Ascending aorta (tissue), 2 donors: ENCODE measurements around the gene TULP3. TPM values are rescaled to one million over a fixed set of nuclear protein-coding genes. Genes with fewer than 3 reads are reported as not detected.

Experiments used
- DNase-seq, 2 donors: peaks; one replicate each; pipeline ENCODE4 v3.0.0-alpha.2; 2019; ENCODE audit warnings: low spot score in 2 of 2
- H3K27ac ChIP-seq, 2 donors: fragments of 200-600 bp; sonication (generic); one replicate each; pipeline ENCODE4 v1.5.1; 2016 to 2017; ENCODE audit warnings: mild to moderate bottlenecking in 1 of 2
- H3K27me3 ChIP-seq: fragments of 200-600 bp; sonication (generic); one replicate; pipeline ENCODE4 v1.5.1; 2017
- H3K36me3 ChIP-seq, 2 donors: fragments of 200-600 bp; sonication (generic); one replicate each; pipeline ENCODE4 v1.5.1; 2016
- H3K4me1 ChIP-seq, 2 donors: fragments of 200-600 bp; sonication (generic); one replicate each; pipeline ENCODE4 v1.5.1; 2016 to 2017; ENCODE audit warnings: mild to moderate bottlenecking in 1 of 2
- H3K4me3 ChIP-seq, 2 donors: fragments of 200-600 bp; sonication (generic); one replicate each; pipeline ENCODE4 v1.5.1; 2016 to 2017; ENCODE audit warnings: mild to moderate bottlenecking in 1 of 2
- H3K9me3 ChIP-seq, 2 donors: fragments of 200-600 bp; sonication (generic); one replicate each; pipeline ENCODE4 v1.5.1; 2016
- CTCF ChIP-seq, 3 experiments: fragments of 200-600 bp in 2 of 3; fragments of 450-650 bp in 1 of 3; sonication (generic) in 2 of 3; IDR thresholded peaks; one replicate each; pipeline ENCODE4 v1.5.1; 2016 to 2019; ENCODE audit warnings: antibody characterized with exemption in 3 of 3, mild to moderate bottlenecking in 1 of 3, moderate library complexity in 1 of 3
- intact Hi-C: fragments of 100-400 bp; cut with DNase I; formaldehyde crosslinking; loops from one replicate; pipeline ENCODE4 v1.15.1; 2023
- total RNA-seq: library from RNA; depleted of rRNA; stranded (reverse); fragments of >200 nt; gene quantifications from one replicate; pipeline ENCODE4 v1.1.0, GENCODE V29; 2016

The TULP3 gene
- total RNA-seq, 1 donor from 2014 or later: 24.8 TPM

GRCh38 chr12:2936301-2936700, 45.6 kb downstream of the TULP3 start:
- no peak for DNase-seq
- H3K27me3 ChIP-seq: no peaks in the 10 kb centered on the region

GRCh38 chr12:2937500-2937899, 46.8 kb downstream of the TULP3 start:
- intact Hi-C loops: no loop called here
- Histone ChIP-seq H3K9me3 (no peaks in the 10 kb centered on the region), H3K4me3 (no peak overlapping the region), H3K27ac (no peak overlapping the region), H3K4me1 (no peaks in the 10 kb centered on the region), H3K36me3 (peaks cover 69 to 79% of the 10 kb centered on the region in 2 donors), H3K27me3 (no peaks in the 10 kb centered on the region)
- DNase-seq: no peak
- TF ChIP-seq CTCF (IDR thresholded peaks at IDR 0.05): no peak

More at GRCh38 chr12:2936301-2936700, 45.6 kb downstream of the TULP3 start:
- no peak overlapping the region for H3K27ac ChIP-seq
- intact Hi-C loops: no loop called here
- no peaks in the 10 kb centered on the region for H3K9me3 ChIP-seq
- H3K4me3 ChIP-seq: no peak overlapping the region
- H3K36me3 ChIP-seq: peaks cover 81 to 91% of the 10 kb centered on the region in 2 donors
- TF ChIP-seq CTCF (IDR thresholded peaks at IDR 0.05): no peak
- H3K4me1 ChIP-seq: no peaks in the 10 kb centered on the region

- Histone ChIP-seq H3K4me3 (no peak overlapping the region), H3K9me3 (no peaks in the 10 kb centered on the region), H3K27me3 (no peaks in the 10 kb centered on the region), H3K27ac (no peak overlapping the region), H3K4me1 (no peaks in the 10 kb centered on the region), H3K36me3 (peaks cover 56 to 64% of the 10 kb centered on the region in 2 donors)
- no peak for DNase-seq
- intact Hi-C loops: no loop called here
- TF ChIP-seq CTCF (IDR thresholded peaks at IDR 0.05): no peak
Measured at GRCh38 chr12:2939191-2939590, 48.5 kb downstream of the TULP3 start.

- DNase-seq: no peak
- peaks cover 42 to 50% of the 10 kb centered on the region in 2 donors for H3K36me3 ChIP-seq
- no peak overlapping the region for H3K27ac ChIP-seq
- no peaks in the 10 kb centered on the region for H3K4me1 ChIP-seq
- TF ChIP-seq CTCF (IDR thresholded peaks at IDR 0.05): no peak
- intact Hi-C loops: loop anchor here (5.0 kb wide), 2 partner anchors 53 to 88 kb away; no protein-coding TSS in a partner anchor
- no peaks in the 10 kb centered on the region for H3K9me3 ChIP-seq
- H3K4me3 ChIP-seq: no peak overlapping the region
- no peaks in the 10 kb centered on the region for H3K27me3 ChIP-seq
Measured at GRCh38 chr12:2940564-2940963, 49.9 kb downstream of the TULP3 start.

GRCh38 chr12:2941524-2941923, 50.8 kb downstream of the TULP3 start:
- Histone ChIP-seq H3K27ac (no peak overlapping the region), H3K36me3 (peaks cover 39 to 40% of the 10 kb centered on the region in 2 donors), H3K27me3 (no peaks in the 10 kb centered on the region), H3K9me3 (no peaks in the 10 kb centered on the region), H3K4me3 (no peak overlapping the region), H3K4me1 (no peaks in the 10 kb centered on the region)
- no peak for DNase-seq
- intact Hi-C loops: loop anchor here (5.0 kb wide), 2 partner anchors 54 to 89 kb away; no protein-coding TSS in a partner anchor
- TF ChIP-seq CTCF (IDR thresholded peaks at IDR 0.05): no peak
